K562 (cell line): ENCODE results near the gene LPGAT1. TPM values are rescaled to one million over a fixed set of nuclear protein-coding genes. Genes with fewer than 3 reads are reported as not detected.

Experiments used
- ATAC-seq: fragments of 200-7000 bp; cut with Tn5 transposase; 3 replicates; pipeline ENCODE4 v1.9.1; 2020; ENCODE audit warnings: moderate library complexity
- BruUV-seq: library from RNA; stranded (reverse); fragments of 400-500 nt; replicated peaks from 2 replicates; lab custom pipeline; 2021; lab: Mats Ljungman, UMichigan
- CTCF ChIA-PET: fragments of 300-600 bp; formaldehyde crosslinking; extraction: SDS; loops from one replicate; lab custom pipeline; 2021; ENCODE audit warnings: low intra/inter-chr PET ratio; lab: Yijun Ruan, JAX
- POLR2A ChIA-PET: fragments of 300-600, 350-650 bp; sonication (Branson Sonifier 250); formaldehyde crosslinking; extraction: SDS; loops from one replicate; lab custom pipeline; 2021; ENCODE audit warnings: antibody characterized with exemption, inconsistent platforms; lab: Yijun Ruan, JAX
- DNase-seq, 4 experiments: peaks; one replicate each; pipeline versions ENCODE4 v3.0.0 to v3.0.0-alpha.2; 2011 to 2018; ENCODE audit warnings: low spot score in 3 of 4, mixed read lengths in 3 of 4; ENCODE audit errors: extremely low read depth in 1 of 4
- FAIRE-seq: peaks from 2 replicates; lab custom pipeline; 2011; peaks lifted over from hg19 to GRCh38; lab: Jason Lieb, UNC
- H2AFZ ChIP-seq: 2 replicates; pipeline ENCODE4 v1.6.0; 2011; ENCODE audit warnings: low read depth, low read length, control low read depth, inconsistent platforms
- H3K27ac ChIP-seq: fragments of 200-600 bp; 3 replicates; pipeline ENCODE4 v1.8.0; 2011; ENCODE audit warnings: low read depth, mild to moderate bottlenecking, control low read depth, inconsistent platforms, low read length, moderate library complexity, mixed read lengths; ENCODE audit errors: extremely low read depth
- H3K27me3 ChIP-seq, 2 experiments: fragments of 300-600 bp in 1 of 2; 2 replicates in 1 of 2; 3 replicates in 1 of 2; pipeline versions ENCODE4 v1.6.0 to v1.8.0; 2011; ENCODE audit warnings: inconsistent platforms in 2 of 2, low read length in 2 of 2, mild to moderate bottlenecking in 1 of 2, mixed read lengths in 1 of 2, moderate library complexity in 1 of 2; ENCODE audit not compliant: control insufficient read depth in 2 of 2, insufficient read depth in 2 of 2
- H3K36me3 ChIP-seq: fragments of 300-600 bp; 3 replicates; pipeline ENCODE4 v1.8.0; 2011; ENCODE audit warnings: mild to moderate bottlenecking, low read length, inconsistent platforms; ENCODE audit not compliant: control insufficient read depth, insufficient read depth
- H3K4me1 ChIP-seq, 2 experiments: fragments of 200-600 bp in 1 of 2; replicated peaks in 1 of 2; 2 replicates in 1 of 2; 3 replicates in 1 of 2; pipeline versions ENCODE4 v1.5.1 to v1.8.0; 2011; ENCODE audit warnings: inconsistent platforms in 2 of 2, low read length in 2 of 2, mild to moderate bottlenecking in 1 of 2, mixed read lengths in 1 of 2, moderate library complexity in 1 of 2; ENCODE audit not compliant: control insufficient read depth in 2 of 2, insufficient read depth in 2 of 2
- H3K4me2 ChIP-seq: 2 replicates; pipeline ENCODE4 v1.6.1; 2011; ENCODE audit warnings: low read length, control low read depth, inconsistent platforms, mixed read lengths; ENCODE audit not compliant: insufficient read depth
- H3K4me3 ChIP-seq: fragments of 200-600 bp; sonication (generic), shearing (Covaris generic); 2 replicates; pipeline ENCODE4 v1.5.1; 2016; ENCODE audit warnings: control low read depth, inconsistent platforms
- H3K79me2 ChIP-seq: fragments of 200-600 bp; 3 replicates; pipeline ENCODE4 v1.8.0; 2011; ENCODE audit warnings: low read length, inconsistent platforms; ENCODE audit not compliant: control insufficient read depth, insufficient read depth
- H3K9ac ChIP-seq, 2 experiments: 2 replicates each; pipeline versions ENCODE4 v1.6.0 to v1.6.1; 2011; ENCODE audit warnings: low read depth in 2 of 2, low read length in 2 of 2, control low read depth in 1 of 2, inconsistent platforms in 1 of 2, mild to moderate bottlenecking in 1 of 2, mixed read lengths in 1 of 2; ENCODE audit not compliant: insufficient read depth in 1 of 2
- H3K9me1 ChIP-seq: one replicate; pipeline ENCODE4 v1.6.0; 2011; ENCODE audit warnings: inconsistent platforms, mild to moderate bottlenecking, low read length, moderate library complexity; ENCODE audit not compliant: control insufficient read depth, insufficient read depth
- H3K9me3 ChIP-seq: replicated peaks from 2 replicates; pipeline ENCODE4 v1.5.1; 2011; ENCODE audit warnings: low read depth, low read length, inconsistent platforms; ENCODE audit not compliant: control insufficient read depth, insufficient read depth
- H4K20me1 ChIP-seq: replicated peaks from 2 replicates; pipeline ENCODE4 v1.6.1; 2011; ENCODE audit warnings: low read length, inconsistent platforms, mixed read lengths; ENCODE audit not compliant: control insufficient read depth, insufficient read depth
- CAMTA2 ChIP-seq: fragments of 250-450 bp; sonication (Bioruptor Pico); conservative IDR thresholded peaks from 2 replicates; pipeline ENCODE4 v1.5.1; 2022
- CREB3 ChIP-seq: fragments of 450-650 bp; conservative IDR thresholded peaks from 2 replicates; pipeline ENCODE4 v1.6.1; 2016; ENCODE audit warnings: missing genetic modification characterization, low read depth, mild to moderate bottlenecking, missing compliant biosample characterization, moderate library complexity
- CREM ChIP-seq: IDR thresholded peaks from 2 replicates; pipeline ENCODE4 v1.6.1; 2014; ENCODE audit warnings: antibody characterized with exemption, low read depth
- EP300 ChIP-seq: IDR thresholded peaks from 2 replicates; pipeline ENCODE4 v1.6.1; 2012; ENCODE audit warnings: low read length, improper control_type of control experiment
- GATA2 ChIP-seq: sonication (generic); formaldehyde crosslinking; IDR thresholded peaks from 2 replicates; pipeline ENCODE4 v1.4.0; 2020; ENCODE audit warnings: mild to moderate bottlenecking, missing genetic modification reagents
- HDGF ChIP-seq: fragments of 450-650 bp; IDR thresholded peaks from 2 replicates; pipeline ENCODE4 v1.6.1; 2016
- PHB ChIP-seq: fragments of 250-450 bp; sonication (Bioruptor Pico); IDR thresholded peaks from 2 replicates; pipeline ENCODE4 v1.5.0; 2021
- POLR2AphosphoS5 ChIP-seq: IDR thresholded peaks from 2 replicates; pipeline ENCODE4 v1.6.1; 2011; ENCODE audit warnings: mild to moderate bottlenecking, low read depth, low read length, moderate library complexity; ENCODE audit not compliant: control insufficient read depth, insufficient read depth
- SMAD4 ChIP-seq: fragments of 250-450 bp; sonication (Bioruptor Pico); conservative IDR thresholded peaks from 2 replicates; pipeline ENCODE4 v1.8.0; 2021; ENCODE audit warnings: inconsistent platforms, mild to moderate bottlenecking, moderate library complexity
- SMARCA4 ChIP-seq: fragments of 450-650 bp; IDR thresholded peaks from 2 replicates; pipeline ENCODE4 v1.6.1; 2016
- TBP ChIP-seq: optimal IDR thresholded peaks from 2 replicates; pipeline ENCODE3; 2011; ENCODE audit warnings: low read depth, low read length, improper control_type of control experiment
- TEAD4 ChIP-seq, 2 experiments: sonication (generic) in 1 of 2; formaldehyde crosslinking in 1 of 2; IDR thresholded peaks; 2 replicates each; pipeline versions ENCODE4 v1.6.1 to v1.8.0; 2012 to 2022; ENCODE audit warnings: borderline replicate concordance in 1 of 2, inconsistent platforms in 1 of 2, low read length in 1 of 2, mild to moderate bottlenecking in 1 of 2, missing genetic modification reagents in 1 of 2
- TFAP4 ChIP-seq: sonication (generic); formaldehyde crosslinking; IDR thresholded peaks from 2 replicates; pipeline ENCODE4 v1.8.0; 2022; ENCODE audit warnings: missing genetic modification reagents, mild to moderate bottlenecking, moderate library complexity, borderline replicate concordance
- USF1 ChIP-seq: sonication (generic); formaldehyde crosslinking; IDR thresholded peaks from 2 replicates; pipeline ENCODE4 v1.9.0; 2022; ENCODE audit warnings: mild to moderate bottlenecking, missing genetic modification reagents
- USF2 ChIP-seq: sonication (generic); formaldehyde crosslinking; IDR thresholded peaks from 2 replicates; pipeline ENCODE4 v1.5.0; 2020; ENCODE audit warnings: missing genetic modification reagents
- ZNF639 ChIP-seq, 2 experiments: fragments of 200-800 bp in 1 of 2; sonication (Bioruptor generic) in 1 of 2; sonication (generic) in 1 of 2; formaldehyde crosslinking in 1 of 2; IDR thresholded peaks in 1 of 2; conservative IDR thresholded peaks in 1 of 2; 2 replicates each; pipeline versions ENCODE4 v1.5.0 to v1.6.1; 2016 to 2020; ENCODE audit warnings: missing compliant biosample characterization in 1 of 2, missing genetic modification characterization in 1 of 2, missing genetic modification reagents in 1 of 2
- WGBS: fragments of 100-300 bp; shearing (Covaris generic); methylation state at CpG from one replicate; pipeline ENCODE4 v1.1.6; 2016; ENCODE audit warnings: low coverage, mixed read lengths; ENCODE audit not compliant: insufficient coverage; ENCODE audit errors: missing lambda C conversion rate; 5-methylcytosine and 5-hydroxymethylcytosine counted together
- in situ Hi-C: fragments of 300-500 bp; cut with MboI; formaldehyde crosslinking; loops from 4 replicates; pipeline ENCODE4 v1.15.0; 2018; ENCODE audit warnings: inconsistent platforms, mixed read lengths
- intact Hi-C: fragments of 100-400 bp; cut with micrococcal nuclease; formaldehyde crosslinking; loops from 2 replicates; pipeline ENCODE4 v1.14.2; 2022
- polyA plus RNA-seq, 8 experiments: library from polyadenylated mRNA; depleted of rRNA in 4 of 8; stranded (reverse) in 5 of 8; unstranded in 3 of 8; fragments of >200 nt; fragmentation: Nextera tagmentation in 2 of 8; fragmentation: Illumina TruSeq in 1 of 8; extraction: Ambion mirVana in 2 of 8; extraction: Trizol in 1 of 8; gene quantifications; 2 replicates each; pipeline versions ENCODE4 v1.2.1 to v1.2.3, GENCODE V29; 2011 to 2014; ENCODE audit warnings: inconsistent platforms in 1 of 8, missing spikeins in 1 of 8
- total RNA-seq, 7 experiments: library from RNA; depleted of rRNA in 6 of 7; stranded (reverse); fragments of >200 nt in 6 of 7; fragmentation: Illumina TruSeq in 2 of 7; extraction: Trizol in 2 of 7; gene quantifications; 2 replicates each; pipeline versions ENCODE4 v1.2.1 to v1.2.3, GENCODE V29; 2011 to 2021; ENCODE audit warnings: low replicate concordance in 1 of 7

The LPGAT1 gene
- total and polyA plus RNA-seq, 9 of the 15 experiments (the other 6 are each of a cell fraction or from before 2014, with no cell fraction given) = 5.7 to 31.4 (median 16.3) TPM

- H3K36me3 ChIP-seq = no peaks in the 10 kb centered on the region
- intact Hi-C loops = loop anchor here (5.0 kb wide), 1 partner anchor 762 kb away; no protein-coding TSS in a partner anchor
- ATAC-seq (peak; percentile 52), FAIRE-seq (peak; percentile 69), DNase-seq (peak; percentile 52 to 79 (median 59))
- peak overlapping the region; percentile 21; the same call in 1 of the 2 replicates for H3K4me2 ChIP-seq
- H3K9me1 ChIP-seq = no peaks in the 10 kb centered on the region
- peaks cover 0 to 7% of the 10 kb centered on the region in 2 experiments; a peak in 1 of 5 replicates for H3K27me3 ChIP-seq
- POLR2A ChIA-PET = interaction anchor here (0.6 to 1.9 kb wide), 4 partner anchors 10 to 343 kb away, joined by 3 to 8 read pairs (median 4); no protein-coding TSS in a partner anchor
- BruUV-seq = no TSS peak
- H2AFZ ChIP-seq = no peak overlapping the region
- in situ Hi-C loops = loop anchor here (5.0 to 25.0 kb wide), 3 partner anchors 137 to 667 kb away; partner anchors contain the start of genes DTL, INTS7 and LPGAT1
- no peaks in the 10 kb centered on the region for H4K20me1 ChIP-seq
- 26% methylated on average over 10 of the region's 10 CpGs for WGBS
- no peaks in the 10 kb centered on the region; the same call in 1 of the 2 replicates for H3K9me3 ChIP-seq
- no peak overlapping the region for H3K4me3 ChIP-seq
- H3K9ac ChIP-seq = no peak overlapping the region
- H3K27ac ChIP-seq = no peak overlapping the region
- H3K79me2 ChIP-seq = no peaks in the 10 kb centered on the region
- CTCF ChIA-PET = no interaction called here
- H3K4me1 ChIP-seq = peaks cover 8 to 12% of the 10 kb centered on the region in 2 experiments; a peak in 4 of 5 replicates
- TF ChIP-seq SMARCA4 (0 out of 2 replicates have a peak, but pooled peaks have one; percentile 24), PHB (CRISPR knock-in tag) (no peak), POLR2AphosphoS5 (no peak), HDGF (no peak), USF2 (CRISPR knock-in tag) (peak; percentile 67), CREM (peak; percentile 46; the same call in 1 of the 2 replicates), USF1 (CRISPR knock-in tag) (no peak), EP300 (peak; percentile 50), GATA2 (CRISPR knock-in tag) (peak; percentile 53; the same call in 1 of the 2 replicates), SMAD4 (CRISPR knock-in tag) (peak; percentile 54; the same call in 1 of the 2 replicates), CAMTA2 (CRISPR knock-in tag) (no peak), CREB3 (no peak), ZNF639 (CRISPR knock-in tag; conservative IDR thresholded peaks at IDR 0.05 in 1 of 2, IDR thresholded peaks at IDR 0.05 in 1 of 2) (0 out of 4 replicates have a peak, but pooled peaks of 1 of the 2 experiments have one; percentile 38), TFAP4 (peak; percentile 99), TEAD4 (IDR thresholded peaks at IDR 0.05; ENCODE audit: low read length) (peak; percentile 56), TEAD4 (CRISPR knock-in tag; IDR thresholded peaks at IDR 0.05; ENCODE audit: borderline replicate concordance) (no peak), TBP (no peak)
Measured at GRCh38 chr1:211695135-211695816, 135.3 kb downstream of the LPGAT1 start.
